SK-N-MC (cell line): ENCODE data around the gene RRAGC.
A peak's percentile ranks its signal among the peaks of the same experiment; 100 is the strongest.

Experiments used
- DNase-seq: peaks from one replicate; pipeline ENCODE4 v3.0.0-alpha.2; 2011; ENCODE audit warnings: low read depth, low spot score
- H3K27ac ChIP-seq: fragments of 200-600 bp; sonication (generic); 2 replicates; pipeline ENCODE4 v1.5.1; 2016; ENCODE audit warnings: mixed run types
- H3K36me3 ChIP-seq: fragments of 200-600 bp; sonication (generic); 2 replicates; pipeline ENCODE4 v1.6.1; 2017; ENCODE audit warnings: antibody characterized with exemption, low read length, mixed read lengths; ENCODE audit not compliant: insufficient read depth
- H3K4me3 ChIP-seq: fragments of 200-600 bp; sonication (generic); 2 replicates; pipeline ENCODE4 v1.5.1; 2016
- H3K9ac ChIP-seq: fragments of 200-600 bp; sonication (generic); 2 replicates; pipeline ENCODE4 v1.8.0; 2017; ENCODE audit warnings: mixed run types, mixed read lengths; ENCODE audit not compliant: insufficient read length
- H3K9me3 ChIP-seq: fragments of 200-600 bp; sonication (generic); 2 replicates; pipeline ENCODE4 v1.6.1; 2017; ENCODE audit warnings: low read depth, mild to moderate bottlenecking, antibody characterized with exemption, low read length, moderate library complexity, mixed read lengths
- EZH2 ChIP-seq: fragments of 200-600 bp; sonication (generic); IDR thresholded peaks from one replicate; pipeline ENCODE4 v1.6.1; 2017; ENCODE audit warnings: antibody characterized with exemption
- FOXP2 ChIP-seq: optimal IDR thresholded peaks from 2 replicates; pipeline ENCODE3; 2011; ENCODE audit warnings: mild to moderate bottlenecking, moderate library complexity; ENCODE audit not compliant: insufficient read depth; ENCODE audit errors: extremely low read length, control extremely low read depth
- POLR2AphosphoS5 ChIP-seq: IDR thresholded peaks from 2 replicates; pipeline ENCODE4 v1.6.1; 2012; ENCODE audit warnings: mild to moderate bottlenecking, low read depth, low read length, borderline replicate concordance

The RRAGC gene

DNA sequence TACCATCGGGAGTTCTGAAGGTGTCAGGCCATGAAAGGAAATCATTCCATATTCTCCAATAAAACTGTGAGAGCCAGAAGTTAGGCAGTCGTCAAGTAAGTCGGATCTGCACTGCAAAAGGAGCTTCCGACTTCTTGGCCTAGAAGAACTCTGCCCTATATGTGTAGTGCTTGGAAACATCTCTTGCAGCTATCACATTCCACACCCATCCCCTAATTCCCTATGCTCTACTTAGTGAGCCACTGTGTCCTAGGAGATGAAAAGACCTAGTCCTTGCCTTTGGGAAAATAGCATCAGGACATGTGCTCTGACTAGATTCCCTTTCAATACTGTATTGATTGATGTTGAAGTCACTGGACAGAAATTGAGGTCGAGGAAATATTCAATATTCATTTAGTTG lies 30.0 kb upstream of the RRAGC start:
- H3K36me3 ChIP-seq = no peaks in the 10 kb centered on the region
- no peak for TF ChIP-seq EZH2
- no peak for TF ChIP-seq FOXP2
- TF ChIP-seq POLR2AphosphoS5 = no peak
- H3K9me3 ChIP-seq = no peaks in the 10 kb centered on the region
- H3K9ac ChIP-seq = no peak overlapping the region
- H3K27ac ChIP-seq = no peak overlapping the region
- no peak for DNase-seq
- no peak overlapping the region for H3K4me3 ChIP-seq

DNA sequence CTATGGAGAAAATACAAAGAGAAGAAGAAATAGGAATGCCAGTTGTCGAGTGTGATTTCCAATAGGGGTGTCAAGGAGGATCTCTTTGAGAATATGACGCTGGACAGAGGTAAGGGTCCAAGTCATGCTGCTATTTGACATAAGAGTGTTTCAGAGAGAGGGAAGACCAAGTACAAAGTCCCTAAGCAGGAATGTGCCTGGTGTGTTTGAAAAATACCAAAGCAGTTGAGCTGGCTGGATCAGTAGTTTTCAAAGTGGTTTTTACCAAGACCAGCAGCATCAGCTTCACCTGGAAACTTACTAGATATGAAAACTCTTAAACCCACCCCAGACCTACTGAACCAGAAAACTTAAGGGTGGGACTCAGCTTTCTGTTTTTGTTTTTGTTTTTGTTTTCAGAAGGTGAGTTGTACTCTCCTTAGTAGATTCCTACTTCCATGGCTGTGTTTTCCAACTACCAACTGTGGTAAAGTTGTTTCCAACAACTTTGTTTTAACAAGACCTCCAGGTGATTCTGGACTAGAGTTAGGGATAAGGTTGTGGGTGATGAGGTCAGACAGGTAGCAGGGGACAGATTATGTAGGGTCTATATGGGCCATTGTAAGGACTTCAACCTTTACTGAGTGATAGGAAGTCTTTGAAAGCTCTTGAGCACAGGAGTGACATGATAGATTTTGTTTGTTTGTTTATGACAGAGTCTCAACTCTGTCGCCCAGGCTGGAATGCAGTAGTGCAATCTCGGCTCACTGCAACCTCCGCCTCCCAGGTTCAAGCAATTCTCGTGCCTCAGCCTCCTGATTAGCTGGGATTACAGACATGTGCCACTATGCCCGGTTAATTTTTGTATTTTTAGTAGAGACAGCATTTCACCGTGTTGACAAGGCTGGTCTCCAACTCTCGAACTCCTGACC lies 29.1 kb upstream of the RRAGC start:
- TF ChIP-seq FOXP2 = no peak
- no peak overlapping the region for H3K9ac ChIP-seq
- H3K4me3 ChIP-seq = no peak overlapping the region
- H3K36me3 ChIP-seq = no peaks in the 10 kb centered on the region
- no peak overlapping the region for H3K27ac ChIP-seq
- H3K9me3 ChIP-seq = no peaks in the 10 kb centered on the region
- no peak for DNase-seq

DNA sequence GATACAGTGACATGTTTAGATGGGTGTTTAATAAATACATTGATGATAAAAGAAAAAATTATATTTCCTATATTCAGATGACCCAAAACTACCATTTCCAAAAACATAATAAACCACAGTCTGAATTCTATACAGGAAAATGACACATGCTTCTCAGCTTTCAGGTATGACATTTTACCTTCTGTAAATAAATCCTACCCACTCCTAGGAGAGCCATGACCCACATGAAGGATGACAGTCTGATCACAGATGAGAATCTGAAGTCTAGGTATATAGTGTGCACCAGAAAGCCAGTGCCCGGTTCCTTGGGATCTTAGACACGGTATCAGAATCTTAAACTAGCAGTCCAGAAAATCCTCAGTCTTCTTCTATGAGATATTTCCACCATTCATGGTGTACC lies 25.5 kb upstream of the RRAGC start:
- Histone ChIP-seq H3K4me3 (no peak overlapping the region), H3K9me3 (no peaks in the 10 kb centered on the region), H3K36me3 (no peaks in the 10 kb centered on the region), H3K9ac (no peak overlapping the region), H3K27ac (no peak overlapping the region)
- no peak for DNase-seq
- TF ChIP-seq FOXP2 = no peak
- TF ChIP-seq POLR2AphosphoS5 = no peak

DNA sequence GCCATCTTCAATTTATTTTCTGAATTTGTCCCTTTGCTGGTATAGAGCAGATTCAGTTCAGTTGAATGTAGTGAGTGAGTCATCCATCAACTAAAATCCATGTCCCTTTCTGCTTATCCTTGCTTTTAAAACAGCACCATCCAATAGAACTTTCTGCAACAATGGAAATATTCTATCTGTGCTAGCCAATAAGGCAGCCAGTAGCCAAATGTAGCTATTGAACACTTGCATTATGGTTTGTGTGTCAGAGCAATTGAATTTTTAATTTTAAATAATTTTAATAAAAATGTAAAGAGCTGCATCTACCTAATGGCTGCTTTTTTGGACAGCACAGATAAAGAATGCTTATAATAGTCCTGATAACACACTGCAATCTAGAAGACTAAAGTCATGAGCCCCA lies 21.9 kb upstream of the RRAGC start, which contains the start of gene GJA9:
Gene GJA9, minus strand, starts transcription at position 101 of the 400 bp plus-strand sequence. CDS start 5,489 bp downstream, outside the sequence.
- no peak for TF ChIP-seq EZH2
- no peak for TF ChIP-seq POLR2AphosphoS5
- TF ChIP-seq FOXP2 = no peak
- Histone ChIP-seq H3K36me3 (no peaks in the 10 kb centered on the region), H3K27ac (no peak within 1 kb of the TSS), H3K9ac (no peak within 1 kb of the TSS), H3K9me3 (no peaks in the 10 kb centered on the region), H3K4me3 (no peak within 1 kb of the TSS)
- no peak for DNase-seq

DNA sequence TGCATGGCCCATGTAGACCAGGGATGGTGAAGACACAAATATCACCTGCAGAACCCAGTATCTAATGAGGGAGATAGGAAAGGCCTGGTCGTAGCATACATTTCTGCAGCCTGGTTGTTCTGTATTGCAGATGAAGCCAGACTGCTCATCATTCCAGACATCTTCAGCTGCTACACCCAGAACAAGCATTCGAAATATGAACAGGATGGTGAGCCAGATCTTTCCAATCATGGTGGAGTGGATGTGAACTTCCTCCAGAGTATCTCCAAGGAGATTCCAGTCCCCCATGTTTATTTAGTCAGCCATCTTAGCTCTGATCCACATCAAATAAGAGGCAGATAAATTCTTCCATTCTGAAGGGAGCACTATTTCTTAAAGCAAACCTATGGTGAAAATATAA lies 16.2 kb upstream of the RRAGC start:
- H3K36me3 ChIP-seq = no peaks in the 10 kb centered on the region
- TF ChIP-seq EZH2 = no peak
- TF ChIP-seq FOXP2 = no peak
- TF ChIP-seq POLR2AphosphoS5 = no peak
- no peaks in the 10 kb centered on the region for H3K9me3 ChIP-seq
- no peak for DNase-seq
- no peak overlapping the region for H3K9ac ChIP-seq
- H3K27ac ChIP-seq = no peak overlapping the region
- H3K4me3 ChIP-seq = no peak overlapping the region

DNA sequence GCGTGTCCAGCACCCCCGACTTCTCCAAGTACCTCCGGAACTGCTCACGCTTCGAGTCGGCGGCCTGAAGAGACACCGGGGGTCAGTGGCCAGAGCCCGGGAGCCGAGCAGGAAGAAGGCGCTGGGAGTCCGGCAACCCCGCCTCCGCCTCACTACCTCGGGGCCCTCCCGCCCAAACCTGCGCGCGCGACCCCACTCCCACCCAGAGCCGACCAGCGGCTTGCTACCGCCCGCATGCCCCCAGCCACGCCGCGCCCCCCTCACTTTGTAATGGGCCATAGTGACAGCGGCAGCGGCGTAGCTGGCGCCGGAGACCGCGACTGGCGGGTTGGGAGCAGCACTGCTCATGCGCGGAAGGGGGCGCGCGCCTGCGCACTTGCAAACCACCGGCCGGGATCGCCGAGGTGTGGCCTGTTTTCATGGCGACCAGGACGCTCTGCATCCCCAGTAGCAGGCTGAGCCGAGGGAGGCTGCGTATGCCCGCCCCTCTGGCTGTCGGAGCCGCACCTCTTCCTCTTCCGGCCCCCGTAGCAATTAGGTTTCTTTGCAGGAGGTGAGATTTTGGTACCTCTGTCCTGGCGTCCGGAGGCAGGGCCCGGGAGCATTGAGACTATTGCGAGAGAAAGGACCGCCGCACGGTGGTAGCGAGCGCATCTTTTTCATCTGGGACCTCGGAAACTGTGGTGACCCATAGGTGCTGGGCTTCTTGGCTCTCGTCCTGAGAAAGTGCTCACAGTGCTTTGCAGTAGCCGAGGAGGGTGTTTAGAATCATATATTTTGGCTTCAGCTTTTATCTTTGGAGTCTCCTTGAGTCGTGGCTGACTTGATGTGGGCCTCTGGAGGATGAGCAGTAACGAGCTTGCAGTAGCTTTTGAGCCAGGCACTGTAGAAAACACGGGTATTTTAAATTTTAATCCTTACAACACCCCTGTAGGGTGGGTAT lies 13.7 kb upstream of the RRAGC start, which contains the start of gene MYCBP:
Gene MYCBP, minus strand, starts transcription at position 322 of the 943 bp plus-strand sequence. Its CDS starts 43 bp downstream, at position 279.
- Histone ChIP-seq H3K4me3 (peak within 1 kb of the TSS; percentile 79), H3K27ac (no peak within 1 kb of the TSS), H3K36me3 (no peaks in the 10 kb centered on the region), H3K9me3 (no peaks in the 10 kb centered on the region), H3K9ac (peak within 1 kb of the TSS; percentile 82)
- TF ChIP-seq POLR2AphosphoS5 (peak; percentile 96), FOXP2 (no peak)
- peak; percentile 81 for DNase-seq

DNA sequence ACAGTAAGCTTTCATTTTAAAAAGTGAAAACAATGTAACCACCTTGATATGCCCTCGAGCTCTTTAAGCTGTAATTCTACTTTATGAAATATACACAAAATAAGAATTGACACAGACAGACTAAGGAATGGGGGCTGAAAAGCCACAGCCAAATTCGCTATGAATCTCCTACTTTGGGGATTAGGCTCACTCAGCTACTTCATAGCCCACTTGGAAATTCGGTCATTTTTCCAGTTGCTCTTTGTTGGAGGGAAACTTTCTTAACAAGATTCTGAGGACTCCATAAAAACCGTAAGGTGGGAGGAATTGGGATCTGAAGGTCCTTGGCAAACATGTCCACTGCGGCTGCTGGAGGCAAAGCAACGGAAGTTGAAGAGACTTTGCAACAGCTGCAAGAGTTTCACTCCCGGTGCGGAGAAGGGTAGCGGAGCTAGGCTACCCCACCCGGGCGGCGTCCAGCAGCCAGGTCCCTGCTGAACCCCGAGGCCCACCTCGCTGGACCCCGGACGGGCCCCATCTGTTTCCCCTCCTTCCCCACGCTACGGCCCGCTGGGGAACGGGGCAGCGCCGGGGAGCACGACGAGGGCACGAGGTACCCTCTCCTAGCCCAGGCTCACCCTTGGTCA lies 12.9 kb upstream of the RRAGC start:
- H3K27ac ChIP-seq = no peak overlapping the region

More for the DNA sequence above, 12.9 kb upstream of the RRAGC start:
- Histone ChIP-seq H3K9ac (peak overlapping the region; percentile 69), H3K9me3 (no peaks in the 10 kb centered on the region), H3K36me3 (no peaks in the 10 kb centered on the region), H3K4me3 (peak overlapping the region; percentile 79)
- DNase-seq = no peak
- no peak for TF ChIP-seq EZH2
- no peak; the same call in 1 of the 2 replicates for TF ChIP-seq POLR2AphosphoS5
- no peak for TF ChIP-seq FOXP2
